H1 (cell line): ENCODE measurements around the gene PTBP3. TPM values are rescaled to one million over a fixed set of nuclear protein-coding genes. Genes with fewer than 3 reads are reported as not detected.

Experiments
- CTCF ChIA-PET: fragments of 300-600 bp; sonication (Branson Sonifier 250); formaldehyde crosslinking; loops from one replicate; lab custom pipeline; 2021; ENCODE audit not compliant: partially characterized antibody; lab: Charles Lee
- POLR2A ChIA-PET: fragments of 300-600 bp; sonication (Branson Sonifier 250); formaldehyde crosslinking; loops from one replicate; lab custom pipeline; 2021; ENCODE audit warnings: inconsistent platforms; ENCODE audit not compliant: partially characterized antibody; lab: Charles Lee
- DNase-seq, 2 experiments: peaks; one replicate each; pipeline versions ENCODE4 v3.0.0 to v3.0.0-alpha.2; 2010 to 2022; ENCODE audit warnings: low spot score in 2 of 2, low read depth in 1 of 2, mixed read lengths in 1 of 2
- FAIRE-seq: peaks from 2 replicates; lab custom pipeline; 2011; peaks lifted over from hg19 to GRCh38; lab: Jason Lieb, UNC
- H2AFZ ChIP-seq: 2 replicates; pipeline ENCODE4 v1.8.1; 2012; ENCODE audit warnings: low read length, inconsistent platforms
- H2AK5ac ChIP-seq: 2 replicates; pipeline ENCODE4 v1.6.1; 2013; ENCODE audit warnings: low read depth, low read length
- H2BK120ac ChIP-seq: replicated peaks from 2 replicates; pipeline ENCODE3; 2013; ENCODE audit warnings: low read depth, low read length, inconsistent platforms
- H2BK12ac ChIP-seq: 2 replicates; pipeline ENCODE4 v1.6.1; 2013; ENCODE audit warnings: low read depth, low read length
- H2BK15ac ChIP-seq: 2 replicates; pipeline ENCODE4 v1.6.1; 2013; ENCODE audit warnings: low read length
- H2BK20ac ChIP-seq: 2 replicates; pipeline ENCODE4 v1.6.1; 2013; ENCODE audit warnings: low read length
- H2BK5ac ChIP-seq: 2 replicates; pipeline ENCODE4 v1.6.1; 2013; ENCODE audit warnings: low read depth, low read length
- H3K14ac ChIP-seq: 2 replicates; pipeline ENCODE4 v1.6.1; 2013; ENCODE audit warnings: inconsistent platforms; ENCODE audit not compliant: insufficient read length
- H3K18ac ChIP-seq: 2 replicates; pipeline ENCODE4 v1.6.1; 2013; ENCODE audit warnings: low read length; ENCODE audit errors: extremely low read depth
- H3K23ac ChIP-seq: 2 replicates; pipeline ENCODE4 v1.6.1; 2013; ENCODE audit warnings: inconsistent platforms; ENCODE audit not compliant: insufficient read length
- H3K23me2 ChIP-seq: 2 replicates; pipeline ENCODE4 v1.6.1; 2013; ENCODE audit warnings: low read depth, low read length
- H3K27ac ChIP-seq: 2 replicates; pipeline ENCODE4 v1.6.1; 2011; ENCODE audit warnings: low read depth, low read length, inconsistent platforms
- H3K27me3 ChIP-seq, 4 experiments: replicated peaks in 1 of 4; 1 replicate in 1 of 4; 2 replicates in 3 of 4; pipeline versions ENCODE4 v1.6.1 to v1.8.1; 2011 to 2013; ENCODE audit warnings: low read length in 3 of 4, mild to moderate bottlenecking in 3 of 4, inconsistent platforms in 2 of 4, mixed read lengths in 2 of 4, moderate library complexity in 1 of 4; ENCODE audit not compliant: control insufficient read depth in 3 of 4, insufficient read depth in 3 of 4; ENCODE audit errors: extremely low read depth in 1 of 4
- H3K36me3 ChIP-seq, 4 experiments: 2 replicates each; pipeline versions ENCODE4 v1.6.1 to v1.8.1; 2011 to 2013; ENCODE audit warnings: mild to moderate bottlenecking in 4 of 4, low read length in 3 of 4, moderate library complexity in 2 of 4, control low read depth in 1 of 4, inconsistent platforms in 1 of 4; ENCODE audit not compliant: insufficient read depth in 4 of 4, control insufficient read depth in 2 of 4
- H3K4ac ChIP-seq: replicated peaks from 2 replicates; pipeline ENCODE3; 2013; ENCODE audit warnings: low read length, low read depth, mixed read lengths, inconsistent platforms; ENCODE audit not compliant: insufficient read length
- H3K4me1 ChIP-seq, 4 experiments: replicated peaks in 1 of 4; 1 replicate in 1 of 4; 2 replicates in 3 of 4; pipeline versions ENCODE4 v1.6.1 to v1.8.1; 2011 to 2013; ENCODE audit warnings: low read length in 3 of 4, inconsistent platforms in 2 of 4, mixed read lengths in 1 of 4; ENCODE audit not compliant: insufficient read depth in 4 of 4, control insufficient read depth in 3 of 4
- H3K4me2 ChIP-seq, 2 experiments: 2 replicates each; pipeline versions ENCODE4 v1.6.1 to v1.8.1; 2011 to 2013; ENCODE audit warnings: low read depth in 2 of 2, low read length in 2 of 2, control low read depth in 1 of 2, inconsistent platforms in 1 of 2, mild to moderate bottlenecking in 1 of 2; ENCODE audit not compliant: insufficient read depth in 1 of 2
- H3K4me3 ChIP-seq, 4 experiments: fragments of 200-600, 300-600 bp in 1 of 4; sonication (generic), shearing (Covaris generic), sonication (Bioruptor Twin) in 1 of 4; 2 replicates each; pipeline versions ENCODE4 v1.5.1 to v1.8.1; 2011 to 2016; ENCODE audit warnings: low read length in 4 of 4, low read depth in 3 of 4, control low read depth in 2 of 4, inconsistent platforms in 2 of 4, mild to moderate bottlenecking in 2 of 4, mixed read lengths in 1 of 4, moderate library complexity in 1 of 4; ENCODE audit not compliant: insufficient read depth in 2 of 4; ENCODE audit errors: extremely low read depth in 1 of 4
- H3K56ac ChIP-seq: replicated peaks from 2 replicates; pipeline ENCODE3; 2013; ENCODE audit warnings: low read depth, mild to moderate bottlenecking, mixed read lengths, low read length, inconsistent platforms; ENCODE audit not compliant: insufficient read length
- H3K79me1 ChIP-seq: 2 replicates; pipeline ENCODE4 v1.6.1; 2013; ENCODE audit warnings: low read depth, low read length, control low read depth
- H3K79me2 ChIP-seq, 2 experiments: 2 replicates each; pipeline versions ENCODE4 v1.6.1 to v1.8.1; 2012 to 2013; ENCODE audit warnings: low read length in 2 of 2, mild to moderate bottlenecking in 2 of 2, inconsistent platforms in 1 of 2; ENCODE audit not compliant: insufficient read depth in 2 of 2, control insufficient read depth in 1 of 2
- H3K9ac ChIP-seq, 4 experiments: replicated peaks in 1 of 4; 1 replicate in 1 of 4; 2 replicates in 3 of 4; pipeline versions ENCODE4 v1.6.1 to v1.8.1; 2011 to 2013; ENCODE audit warnings: low read depth in 3 of 4, low read length in 3 of 4, control low read depth in 2 of 4, mild to moderate bottlenecking in 2 of 4, moderate library complexity in 2 of 4, inconsistent platforms in 1 of 4; ENCODE audit errors: extremely low read depth in 1 of 4
- H3K9me3 ChIP-seq, 2 experiments: 2 replicates each; pipeline versions ENCODE4 v1.6.1 to v1.8.1; 2012 to 2013; ENCODE audit warnings: mild to moderate bottlenecking in 2 of 2, moderate library complexity in 2 of 2, control low read depth in 1 of 2, inconsistent platforms in 1 of 2, low read depth in 1 of 2, low read length in 1 of 2, mixed read lengths in 1 of 2; ENCODE audit not compliant: insufficient read depth in 2 of 2
- H4K20me1 ChIP-seq, 2 experiments: replicated peaks in 1 of 2; 2 replicates each; pipeline versions ENCODE3 to v1.8.1; 2011 to 2013; ENCODE audit warnings: inconsistent platforms in 2 of 2, low read length in 2 of 2, mild to moderate bottlenecking in 1 of 2; ENCODE audit not compliant: insufficient read depth in 2 of 2, control insufficient read depth in 1 of 2
- H4K5ac ChIP-seq: 2 replicates; pipeline ENCODE4 v1.6.1; 2013; ENCODE audit warnings: low read length, low read depth, mixed read lengths, inconsistent platforms; ENCODE audit not compliant: insufficient read length
- H4K8ac ChIP-seq: 2 replicates; pipeline ENCODE4 v1.8.0; 2013; ENCODE audit warnings: mild to moderate bottlenecking, moderate library complexity, low read length, inconsistent platforms; ENCODE audit not compliant: insufficient read depth; ENCODE audit errors: extremely low read depth
- H4K91ac ChIP-seq: replicated peaks from 2 replicates; pipeline ENCODE3; 2013; ENCODE audit warnings: low read length, mixed read lengths, inconsistent platforms; ENCODE audit not compliant: insufficient read length
- BCL11A ChIP-seq, 2 experiments: IDR thresholded peaks; one replicate each; pipeline ENCODE4 v1.6.1; 2011; ENCODE audit warnings: low read depth in 2 of 2, low read length in 2 of 2, mild to moderate bottlenecking in 2 of 2
- CHD1 ChIP-seq: IDR thresholded peaks from 2 replicates; pipeline ENCODE4 v1.6.1; 2012; ENCODE audit warnings: low read depth, low read length, improper control_type of control experiment
- NANOG ChIP-seq: IDR thresholded peaks from 2 replicates; pipeline ENCODE4 v1.6.1; 2011; ENCODE audit warnings: low read length, low read depth, mild to moderate bottlenecking, inconsistent platforms; ENCODE audit not compliant: insufficient read depth, poor library complexity, severe bottlenecking
- POLR2AphosphoS5 ChIP-seq: IDR thresholded peaks from 2 replicates; pipeline ENCODE4 v1.6.1; 2011; ENCODE audit warnings: low read depth, low read length
- RNF2 ChIP-seq: fragments of 200-900, 300-1000 bp; sonication (generic); IDR thresholded peaks from 2 replicates; pipeline ENCODE4 v1.7.1; 2016; ENCODE audit warnings: borderline replicate concordance, low read depth, mild to moderate bottlenecking, antibody characterized with exemption, low read length; ENCODE audit not compliant: poor library complexity, severe bottlenecking; ENCODE audit errors: missing control alignments
- WGBS, 2 experiments: shearing (Covaris generic) in 1 of 2; methylation state at CpG; one replicate each; pipeline versions ENCODE4 v1.1.6 to v1.1.7; 2013 to 2015; ENCODE audit warnings: low lambda C conversion rate in 2 of 2, mixed read lengths in 2 of 2, inconsistent platforms in 1 of 2, low coverage in 1 of 2, missing lambda C conversion rate in 1 of 2; ENCODE audit not compliant: insufficient replicate concordance in 2 of 2, insufficient coverage in 1 of 2, insufficient read length in 1 of 2; ENCODE audit errors: extremely low coverage in 1 of 2, missing lambda C conversion rate in 1 of 2; 5-methylcytosine and 5-hydroxymethylcytosine counted together
- polyA plus RNA-seq, 7 experiments: library from polyadenylated mRNA; depleted of rRNA in 3 of 7; stranded (reverse) in 5 of 7; unstranded in 2 of 7; fragments of >200 nt in 5 of 7; fragments of 200-250 nt in 2 of 7; gene quantifications; 1 replicate in 5 of 7; 2 replicates in 1 of 7; 4 replicates in 1 of 7; pipeline versions ENCODE4 v1.2.1 to v1.2.3, GENCODE V29; 2011 to 2013; ENCODE audit warnings: missing spikeins in 2 of 7, mixed read lengths in 2 of 7
- total RNA-seq: library from RNA; stranded (reverse); fragmentation: NEBNext Ultra II Directional; extraction: Animal tissue kit (Norgen Biotek cat#: 25700); gene quantifications from 2 replicates; pipeline ENCODE4 v1.2.1, GENCODE V29; 2021

The PTBP3 gene
- total and polyA plus RNA-seq, 2 of the 8 experiments (the other 6 are each of a cell fraction or from before 2014, with no cell fraction given) = 51.0 to 124 TPM

DNA sequence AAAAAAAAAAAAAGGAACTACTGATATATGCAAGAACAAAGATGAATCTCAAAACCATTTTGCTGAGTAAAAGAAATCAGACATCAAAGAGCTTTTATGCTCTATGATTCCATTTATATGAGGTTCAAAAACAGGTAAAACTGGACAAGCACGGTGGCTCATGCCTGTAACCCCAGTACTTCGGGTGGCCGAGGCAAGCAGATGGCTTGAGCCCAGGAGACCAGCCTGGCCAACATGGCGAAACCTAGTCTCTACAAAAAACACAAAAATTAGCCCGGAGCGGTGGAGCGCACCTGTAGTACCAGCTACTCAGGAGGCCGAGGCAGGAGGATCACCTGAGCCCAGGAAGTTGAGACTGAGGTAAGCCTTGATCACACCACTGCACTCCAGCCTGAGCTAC is 7.8 kb downstream of the PTBP3 start:
- ChIA-PET POLR2A (interaction anchor here (0.5 to 1.6 kb wide), 3 partner anchors 54 to 95 kb away, joined by 3 to 4 read pairs (median 4); partner anchors contain the start of gene HSDL2), CTCF (interaction anchor here (0.6 to 2.6 kb wide), 7 partner anchors 18 to 518 kb away, joined by 3 to 9 read pairs (median 4); no protein-coding TSS in a partner anchor)

More for the DNA sequence above, 7.8 kb downstream of the PTBP3 start:
- Histone ChIP-seq H3K9me3 (no peaks in the 10 kb centered on the region), H3K23ac (no peak overlapping the region), H2BK120ac (no peak overlapping the region), H3K27me3 (no peaks in the 10 kb centered on the region), H3K79me2 (peaks cover 22 to 97% of the 10 kb centered on the region in 2 experiments), H3K18ac (no peak overlapping the region), H3K23me2 (no peaks in the 10 kb centered on the region), H4K91ac (no peak overlapping the region), H2BK5ac (no peak overlapping the region), H3K27ac (no peak overlapping the region), H2AFZ (no peak overlapping the region), H2BK12ac (no peak overlapping the region), H3K4me3 (no peak overlapping the region), H4K8ac (no peak overlapping the region), H2AK5ac (no peak overlapping the region), H3K14ac (no peak overlapping the region), H3K56ac (no peak overlapping the region), H3K9ac (no peak overlapping the region), H3K79me1 (peaks cover 6% of the 10 kb centered on the region), H3K4me2 (no peak overlapping the region), H3K4me1 (peaks cover 0 to 6% (median 0%) of the 10 kb centered on the region in 4 experiments; a peak in 2 of 7 replicates), H2BK20ac (no peak overlapping the region), H3K36me3 (no peaks in the 10 kb centered on the region), H4K20me1 (peaks cover 5 to 15% of the 10 kb centered on the region in 2 experiments), H2BK15ac (no peak overlapping the region), H4K5ac (no peak overlapping the region), H3K4ac (no peak overlapping the region)
- DNase-seq = no peak
- 85% methylated on average over 8 of the region's 8 CpGs; no CpG with 5 or more reads in 1 of the 2 experiments for WGBS, 2 experiments
- no peak for FAIRE-seq
- TF ChIP-seq POLR2AphosphoS5 = no peak
- no peak for TF ChIP-seq BCL11A (IDR thresholded peaks at IDR 0.05; ENCODE audit: low read depth in 2 of 2, low read length in 2 of 2)
- TF ChIP-seq NANOG = no peak
- TF ChIP-seq RNF2 = no peak
- TF ChIP-seq CHD1 = no peak
